HTERT RPE-1 (cell line): ENCODE measurements around the gene DNM1.

Source experiments
- in situ Hi-C: fragments of 300-500 bp; cut with MboI; formaldehyde crosslinking; loops from 4 replicates; pipeline ENCODE4 v1.14.3; 2020; ENCODE audit warnings: low sequenced_read_pairs

DNM1 gene

DNA sequence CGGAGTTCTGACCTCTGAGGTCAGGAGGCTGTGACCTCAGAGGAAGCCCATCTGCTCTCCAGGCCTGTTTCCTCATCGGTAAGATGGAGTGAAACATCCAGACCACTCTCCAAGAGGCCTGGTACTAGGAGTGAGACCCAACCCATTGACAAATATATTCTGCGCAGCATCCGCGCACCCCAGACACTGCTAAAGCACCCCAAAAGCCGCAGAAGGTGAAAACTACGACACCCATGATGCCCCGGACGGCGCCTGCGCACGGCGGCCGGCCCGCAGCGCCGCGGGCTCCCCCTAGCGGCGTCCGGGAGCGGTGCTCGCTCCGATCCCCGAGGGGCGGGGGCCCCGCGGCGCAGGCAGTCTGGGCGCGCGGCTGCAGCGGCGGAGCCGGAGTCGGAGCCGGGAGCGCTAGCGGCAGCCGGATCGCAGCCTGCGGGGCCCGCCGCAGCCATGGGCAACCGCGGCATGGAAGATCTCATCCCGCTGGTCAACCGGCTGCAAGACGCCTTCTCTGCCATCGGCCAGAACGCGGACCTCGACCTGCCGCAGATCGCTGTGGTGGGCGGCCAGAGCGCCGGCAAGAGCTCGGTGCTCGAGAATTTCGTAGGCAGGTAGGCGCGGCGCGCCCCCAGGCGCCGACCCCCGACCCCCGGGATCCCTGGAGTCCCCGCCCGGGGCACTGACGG lies at the start of gene DNM1:
Gene DNM1, plus strand, starts transcription at position 356 of the 683 bp plus-strand sequence. Its CDS starts 92 bp downstream, at position 448.
- in situ Hi-C loops: no loop called here

DNA sequence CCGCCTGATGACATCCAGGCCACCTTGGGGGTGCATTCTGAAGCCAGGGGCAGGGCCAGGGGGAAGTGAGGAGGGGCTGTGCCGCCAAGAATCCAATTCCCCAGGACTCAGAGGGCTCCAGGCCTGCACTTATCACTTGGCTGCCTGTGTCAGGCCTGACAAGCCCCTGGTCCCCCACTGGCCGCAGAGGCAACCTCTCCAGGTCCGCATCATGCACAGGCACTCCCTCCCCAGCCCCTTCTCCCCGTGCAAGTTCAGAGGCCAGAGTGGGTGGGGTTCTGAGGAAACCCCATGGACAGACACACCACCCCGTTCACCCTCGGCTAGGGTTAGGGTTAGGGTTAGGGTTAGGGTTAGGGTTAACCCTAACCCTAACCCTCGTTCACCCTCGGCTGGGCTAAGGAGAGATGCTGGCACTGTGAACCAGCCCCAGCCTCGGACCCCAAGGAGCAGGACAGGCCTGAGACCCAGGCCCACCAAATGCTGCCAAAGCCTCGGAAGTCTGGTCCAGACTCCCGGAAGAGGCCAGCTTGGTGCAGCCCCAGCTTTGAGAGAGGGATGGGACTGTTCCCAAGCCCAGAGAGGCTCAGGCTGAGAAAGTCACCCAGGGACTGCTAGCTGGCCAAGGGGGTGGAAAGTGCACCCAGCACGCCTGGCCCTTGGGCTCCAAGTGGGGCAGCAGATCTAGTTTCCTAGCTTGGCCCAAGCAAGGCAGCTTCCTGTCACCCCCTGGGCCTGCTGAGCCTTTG lies 49.1 kb upstream of the DNM1 start:
- in situ Hi-C loops: no loop called here

- in situ Hi-C loops: no loop called here
Observed at GRCh38 chr9:128155736-128156500, 47.3 kb upstream of the DNM1 start.

- in situ Hi-C loops: no loop called here
Observed at GRCh38 chr9:128159522-128159783, 43.7 kb upstream of the DNM1 start.

GRCh38 chr9:128159784-128160602 lies 43.2 kb upstream of the DNM1 start, which contains the start of gene BBLN:
TSS of gene BBLN (plus strand) at chr9:128160265. CDS start at chr9:128160408, 143 bp downstream.
- in situ Hi-C loops: no loop called here

- in situ Hi-C loops: no loop called here
Observed at GRCh38 chr9:128160603-128160987, 42.6 kb upstream of the DNM1 start.

DNA sequence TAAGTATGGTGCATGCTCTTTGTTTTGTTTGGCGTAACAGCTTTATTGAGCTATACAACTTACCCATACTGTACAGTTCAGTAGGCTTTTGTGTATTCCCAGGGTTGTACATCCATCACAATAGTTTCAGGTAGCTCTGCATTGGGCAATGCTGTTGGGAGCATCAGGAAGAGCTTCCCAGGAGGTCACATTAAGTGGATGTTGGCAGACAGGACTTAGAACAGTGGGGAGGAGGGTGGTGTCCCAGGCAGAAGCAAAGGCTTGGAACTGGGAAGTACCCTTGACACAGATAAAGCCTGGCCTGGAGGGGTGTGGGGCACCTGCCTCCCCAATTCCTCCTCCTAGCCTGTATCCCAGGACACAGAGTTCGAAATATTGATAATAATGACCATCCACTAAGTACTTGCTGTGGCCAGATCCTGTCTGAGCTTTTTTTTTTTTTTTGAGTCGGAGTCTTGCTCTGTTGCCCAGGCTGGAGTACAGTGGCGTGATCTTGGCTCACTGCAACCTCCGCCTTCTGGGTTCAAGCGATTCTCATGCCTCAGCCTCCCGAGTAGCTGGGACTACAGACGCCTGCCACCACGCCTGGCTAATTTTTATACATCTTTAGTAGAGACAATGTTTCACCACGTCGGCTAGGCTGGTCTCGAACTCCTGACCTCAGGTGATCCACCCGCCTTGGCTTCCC lies 41.8 kb upstream of the DNM1 start:
- in situ Hi-C loops: no loop called here

DNA sequence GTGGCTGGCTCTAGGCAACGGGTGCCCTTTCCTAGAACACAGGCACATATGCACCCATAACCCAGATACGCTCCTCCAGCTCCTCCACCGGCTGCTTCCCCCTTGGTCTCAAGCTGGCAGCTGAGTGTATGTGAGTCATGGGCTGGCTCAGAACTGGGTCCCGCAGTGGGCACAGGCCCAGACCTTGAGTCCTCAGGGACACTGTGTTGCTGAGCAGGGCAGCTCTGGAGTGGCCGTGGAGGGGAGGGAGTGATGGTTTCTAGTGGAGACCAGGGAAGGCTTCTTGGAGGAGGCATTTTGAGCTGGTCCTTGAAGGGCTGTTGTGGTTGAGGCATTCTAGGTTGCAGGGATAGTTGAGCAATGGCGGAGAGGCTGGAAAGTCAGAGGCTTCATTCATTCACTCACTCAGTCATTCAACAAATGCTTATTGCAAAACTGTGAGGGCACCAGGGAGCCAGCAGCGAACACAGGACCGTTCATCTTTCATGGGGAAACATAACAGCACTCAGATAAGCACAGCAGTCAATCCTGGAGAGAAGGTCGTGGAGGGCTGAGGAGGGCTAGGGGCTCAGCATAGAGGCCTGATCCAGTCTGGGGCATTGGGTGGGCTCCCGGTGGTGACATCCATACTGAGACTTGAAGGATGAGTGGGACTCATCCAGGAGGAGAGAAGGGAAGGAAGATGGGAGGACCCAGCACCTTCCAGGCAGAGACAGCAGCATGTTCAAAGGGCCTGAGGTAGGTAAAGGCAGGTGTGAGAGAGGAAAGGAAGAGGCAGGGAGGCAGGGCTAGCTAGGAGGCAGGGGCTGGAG lies 40.8 kb upstream of the DNM1 start:
- in situ Hi-C loops: no loop called here

- in situ Hi-C loops: no loop called here
Observed at GRCh38 chr9:128163027-128163515, 40.1 kb upstream of the DNM1 start.

DNA sequence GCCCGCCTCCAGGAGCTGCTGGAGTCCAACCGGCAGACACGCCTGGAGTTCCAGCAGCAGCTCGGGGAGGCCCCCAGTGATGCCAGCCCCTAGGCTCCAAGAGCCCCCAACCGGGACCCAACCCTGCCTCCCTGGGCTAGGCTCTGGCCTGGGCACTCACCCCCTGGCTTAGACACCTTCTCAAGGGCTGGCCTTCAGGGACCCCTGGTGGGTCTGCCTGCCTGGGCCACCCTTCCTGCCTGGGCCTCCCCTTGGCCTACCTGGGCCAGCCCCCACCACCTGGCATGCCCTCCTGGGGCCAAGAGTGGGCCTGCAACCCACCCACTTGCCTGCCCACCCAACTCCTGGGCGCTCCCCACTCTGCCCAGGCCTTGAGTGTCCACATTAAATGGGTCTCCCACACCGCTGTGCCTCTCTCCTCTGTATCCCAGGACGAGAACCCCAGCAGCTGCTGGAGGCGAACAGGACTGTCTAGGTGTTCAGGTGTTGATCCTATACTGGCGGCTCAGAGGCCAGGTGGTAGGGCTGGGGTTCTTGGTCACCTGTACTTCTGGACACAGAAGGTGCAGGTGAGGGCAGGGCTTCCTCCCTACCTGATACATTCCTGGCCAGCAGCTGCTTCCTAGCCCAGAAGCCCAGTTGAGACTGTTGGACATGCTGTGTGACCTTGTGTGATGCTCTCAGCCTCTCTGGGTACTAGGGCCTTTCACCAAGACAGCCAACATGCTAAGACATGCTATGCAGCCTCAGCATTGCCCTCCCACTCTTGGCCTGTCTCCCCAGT lies 39.5 kb upstream of the DNM1 start:
- in situ Hi-C loops: no loop called here

DNA sequence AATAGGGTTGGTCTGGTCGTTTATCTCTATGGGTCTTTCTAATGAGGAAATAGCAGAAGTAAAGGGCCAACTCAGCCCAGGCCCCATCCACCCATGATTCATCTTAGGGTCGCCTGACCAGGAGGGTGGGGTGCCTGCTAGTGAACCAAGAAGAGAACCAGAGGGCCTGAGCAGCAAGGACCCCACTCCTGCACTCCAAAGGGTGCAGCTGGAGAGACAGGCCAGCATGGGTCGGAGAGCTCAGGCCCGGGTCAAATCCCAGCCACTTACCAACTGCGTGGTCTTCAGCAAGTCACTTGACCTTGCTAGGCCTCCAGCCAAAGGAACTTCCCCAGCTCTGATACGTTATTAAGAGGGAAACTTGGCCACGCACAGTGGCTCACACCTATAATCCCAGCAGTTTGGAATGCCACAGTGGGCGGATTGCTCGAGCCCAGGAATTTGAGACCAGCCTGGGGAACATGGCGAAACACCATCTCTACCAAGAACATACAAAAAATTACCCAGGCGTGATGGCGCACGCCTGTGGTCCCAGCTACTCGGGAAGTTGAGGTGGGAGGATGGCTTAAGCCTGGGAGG lies 38.8 kb upstream of the DNM1 start:
- in situ Hi-C loops: no loop called here

DNA sequence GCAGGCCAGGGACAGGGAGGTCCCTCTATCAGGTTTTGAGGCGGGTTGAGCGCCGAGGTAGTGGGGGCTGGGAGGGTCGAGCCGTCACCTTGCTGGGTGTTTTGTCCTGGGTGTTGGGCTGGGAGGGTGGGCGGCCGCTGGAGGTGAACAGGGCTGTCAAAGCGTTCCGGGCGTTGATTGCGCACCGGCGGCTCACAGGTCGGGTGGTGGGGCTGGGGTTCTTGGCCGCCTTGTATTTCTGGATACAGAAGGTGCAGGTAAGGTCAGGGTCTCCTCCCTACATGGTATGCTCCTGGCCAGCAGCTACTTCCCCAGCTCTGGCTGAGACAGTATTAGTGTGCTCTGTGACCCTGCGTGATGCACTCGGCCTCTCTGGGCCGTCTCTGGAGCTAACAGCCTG lies 37.0 kb upstream of the DNM1 start:
- in situ Hi-C loops: no loop called here

DNA sequence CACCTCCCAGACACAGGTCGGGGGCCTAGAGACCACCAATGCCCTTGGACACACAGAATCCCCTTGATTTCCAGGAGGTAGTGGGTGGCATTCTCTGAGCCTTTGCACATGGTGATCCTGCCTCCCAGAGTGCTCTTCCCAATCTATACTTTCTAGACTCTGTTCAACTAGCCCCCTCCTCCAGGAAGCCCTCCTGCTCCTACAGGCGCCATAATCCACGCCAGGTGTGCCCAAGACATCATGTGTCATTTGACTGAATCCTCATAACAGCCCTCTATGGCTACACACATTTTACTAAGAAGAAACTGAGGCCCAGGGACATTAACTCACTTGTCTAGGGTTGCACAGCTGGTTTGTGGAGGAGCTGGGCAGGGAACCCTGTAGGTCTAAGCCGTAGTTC lies 36.0 kb upstream of the DNM1 start:
- in situ Hi-C loops: no loop called here

- in situ Hi-C loops: no loop called here
Observed at GRCh38 chr9:128168731-128169308, 34.4 kb upstream of the DNM1 start.

DNA sequence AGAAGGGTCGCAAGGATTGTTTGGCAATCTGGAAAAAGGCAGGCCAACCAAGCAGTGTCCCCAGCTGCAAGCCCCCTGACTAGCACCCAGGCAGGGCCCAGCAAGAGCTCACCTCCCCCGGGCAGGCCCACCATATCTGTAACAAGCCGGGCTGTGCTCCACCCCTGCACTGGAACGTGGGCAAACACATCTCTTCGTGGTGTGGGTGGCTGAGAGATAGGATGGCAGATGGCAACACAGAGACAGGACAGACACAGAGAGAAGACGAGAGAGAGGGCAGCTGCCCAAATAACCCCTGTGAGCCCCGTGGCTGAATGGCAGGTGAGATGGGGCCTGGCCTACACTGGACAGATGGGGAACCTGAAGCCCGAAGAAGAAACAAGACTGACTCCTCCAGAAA lies 33.7 kb upstream of the DNM1 start:
- in situ Hi-C loops: no loop called here

- in situ Hi-C loops: no loop called here
Observed at GRCh38 chr9:128169925-128170324, 33.3 kb upstream of the DNM1 start.

DNA sequence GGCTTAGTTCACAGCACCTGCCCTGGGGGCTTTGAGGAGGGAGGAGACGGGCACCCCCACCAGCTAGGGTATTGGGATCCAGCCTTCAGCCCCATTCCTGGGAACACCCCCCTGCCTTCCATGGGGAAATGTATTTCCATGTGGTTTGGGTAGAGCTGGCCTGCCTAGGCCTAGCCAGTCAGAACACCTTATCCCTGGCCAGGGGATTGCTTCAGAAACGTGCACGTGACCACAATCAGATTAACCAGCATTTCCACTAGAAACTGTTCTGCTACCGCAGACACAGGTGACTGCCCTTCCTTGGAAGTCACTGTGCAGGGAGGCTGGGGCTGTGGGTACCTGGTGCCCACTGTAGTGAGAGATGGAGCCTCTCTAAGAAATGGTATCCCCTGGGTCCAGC lies 29.1 kb upstream of the DNM1 start:
- in situ Hi-C loops: no loop called here

DNA sequence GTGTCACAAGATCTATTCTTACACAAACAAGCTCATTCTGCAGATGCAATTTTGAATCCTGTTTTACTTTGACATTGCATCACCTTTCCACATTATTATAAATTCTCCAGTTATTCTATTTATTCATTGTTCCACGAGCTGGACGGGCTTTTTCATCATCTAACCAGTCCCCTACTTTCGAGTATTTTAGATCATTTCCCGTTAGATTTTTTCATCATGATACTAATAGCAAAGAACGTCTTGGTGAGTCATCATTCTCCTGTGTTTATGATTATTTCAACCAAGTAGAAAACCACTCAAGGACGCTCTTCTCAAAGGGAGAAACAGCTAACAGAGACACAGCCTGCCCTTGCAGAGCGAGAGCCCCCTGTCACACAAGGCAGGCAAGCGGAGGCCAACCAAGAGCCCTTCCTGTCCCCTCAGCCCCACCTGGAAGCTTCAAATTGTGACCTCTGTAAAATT lies 28.0 kb upstream of the DNM1 start:
- in situ Hi-C loops: no loop called here
